Endodermal cell (in vitro differentiated cells): Measurements from ENCODE around the gene WDHD1. TPM values are rescaled to one million over a fixed set of nuclear protein-coding genes. Genes with fewer than 3 reads are reported as not detected.

Experiments used
- DNase-seq: peaks from one replicate; pipeline ENCODE4 v3.0.0-alpha.2; 2017
- H3K27ac ChIP-seq: 2 replicates; pipeline ENCODE4 v1.5.1; 2013; ENCODE audit warnings: mild to moderate bottlenecking, low read depth, low read length, moderate library complexity
- H3K27me3 ChIP-seq: 2 replicates; pipeline ENCODE4 v1.6.1; 2013; ENCODE audit warnings: mild to moderate bottlenecking, low read length, moderate library complexity; ENCODE audit not compliant: insufficient read depth, control insufficient read depth, poor library complexity, severe bottlenecking
- H3K36me3 ChIP-seq: 2 replicates; pipeline ENCODE4 v1.7.0; 2013; ENCODE audit warnings: mild to moderate bottlenecking, low read length, moderate library complexity; ENCODE audit not compliant: control insufficient read depth, insufficient read depth
- H3K4me1 ChIP-seq: one replicate; pipeline ENCODE4 v1.7.0; 2013; ENCODE audit warnings: low read length; ENCODE audit not compliant: control insufficient read depth, insufficient read depth
- H3K4me3 ChIP-seq: 2 replicates; pipeline ENCODE4 v1.5.1; 2013; ENCODE audit warnings: mild to moderate bottlenecking, low read length, moderate library complexity
- H3K9ac ChIP-seq: 2 replicates; pipeline ENCODE4 v1.6.1; 2013; ENCODE audit warnings: mild to moderate bottlenecking, low read length, moderate library complexity; ENCODE audit not compliant: poor library complexity, severe bottlenecking; ENCODE audit errors: extremely low read depth
- H3K9me3 ChIP-seq: 2 replicates; pipeline ENCODE4 v1.6.1; 2013; ENCODE audit warnings: mild to moderate bottlenecking, low read length, moderate library complexity; ENCODE audit not compliant: control insufficient read depth
- H3K27ac Mint-ChIP-seq: 2 replicates; pipeline ENCODE4 v1.8.0; 2020; ENCODE audit warnings: mixed read lengths
- H3K27me3 Mint-ChIP-seq: 2 replicates; pipeline ENCODE4 v1.8.0; 2021; ENCODE audit warnings: mild to moderate bottlenecking, mixed read lengths; ENCODE audit not compliant: insufficient read depth
- H3K36me3 Mint-ChIP-seq: 2 replicates; pipeline ENCODE4 v1.8.0; 2020; ENCODE audit warnings: low read depth, mixed read lengths
- H3K4me1 Mint-ChIP-seq: 2 replicates; pipeline ENCODE4 v1.8.0; 2020; ENCODE audit warnings: mixed read lengths
- H3K4me3 Mint-ChIP-seq: 2 replicates; pipeline ENCODE4 v1.8.0; 2020; ENCODE audit warnings: mild to moderate bottlenecking, moderate library complexity, mixed read lengths
- H3K9me3 Mint-ChIP-seq: 2 replicates; pipeline ENCODE4 v1.8.0; 2020; ENCODE audit warnings: mild to moderate bottlenecking, mixed read lengths
- WGBS, 2 experiments: methylation state at CpG; one replicate each; pipeline versions ENCODE4 v1.1.5 to v1.1.7; 2013; ENCODE audit warnings: missing lambda C conversion rate in 2 of 2, mixed read lengths in 1 of 2; ENCODE audit not compliant: insufficient coverage in 1 of 2, insufficient read length in 1 of 2; 5-methylcytosine and 5-hydroxymethylcytosine counted together
- total RNA-seq, 2 donors: library from RNA; stranded (reverse); fragmentation: NEBNext Ultra II Directional in 1 of 2; extraction: Animal tissue kit (Norgen Biotek cat#: 25700) in 1 of 2; gene quantifications; 2 replicates in 1 of 2; 3 replicates in 1 of 2; pipeline ENCODE4 v1.2.1, GENCODE V29; 2021
- TF ChIP-seq, protein P1 (sequence below): fragments of 200-600 bp; sonication (generic); conservative IDR thresholded peaks from 2 replicates; pipeline ENCODE4 v1.5.0; 2021; ENCODE audit warnings: antibody characterized with exemption, mild to moderate bottlenecking

Gene WDHD1
- total RNA-seq, 2 donors from 2014 or later = 63.4 to 99.3 TPM

DNA sequence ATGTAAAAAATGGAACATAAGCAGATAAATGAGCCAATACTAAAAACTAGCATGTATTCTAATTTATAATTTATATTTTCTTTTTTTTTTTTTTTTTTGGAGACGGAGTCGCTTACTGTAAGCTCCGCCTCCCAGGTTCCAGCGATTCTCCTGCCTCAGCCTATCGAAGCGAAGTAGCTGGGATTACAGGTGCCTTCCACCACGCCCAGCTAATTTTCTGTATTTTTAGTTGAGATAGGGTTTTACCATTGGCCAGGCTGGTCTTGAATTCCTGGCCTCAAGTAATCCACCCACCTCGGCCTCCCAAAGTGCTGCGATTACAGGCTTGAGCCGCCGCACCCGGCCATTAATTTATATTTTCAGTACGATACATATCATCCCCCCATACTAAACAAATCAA lies 27.2 kb upstream of the WDHD1 start:
- H3K27ac Mint-ChIP-seq = no peak overlapping the region
- Histone ChIP-seq H3K4me3 (peak overlapping the region; percentile 89), H3K9ac (no peak overlapping the region), H3K9me3 (peaks cover 5% of the 10 kb centered on the region), H3K4me1 (peaks cover 5% of the 10 kb centered on the region), H3K36me3 (peaks cover 59% of the 10 kb centered on the region), H3K27ac (no peak overlapping the region), H3K27me3 (no peaks in the 10 kb centered on the region)
- 80 to 98% methylated on average over 1 to 13 of the region's 13 CpGs for WGBS, 2 experiments
- peaks cover 40% of the 10 kb centered on the region for H3K36me3 Mint-ChIP-seq
- no peaks in the 10 kb centered on the region for H3K27me3 Mint-ChIP-seq
- H3K4me3 Mint-ChIP-seq = no peak overlapping the region
- no peak for DNase-seq
- H3K4me1 Mint-ChIP-seq = peaks cover 22% of the 10 kb centered on the region
- TF ChIP-seq, protein P1, sequence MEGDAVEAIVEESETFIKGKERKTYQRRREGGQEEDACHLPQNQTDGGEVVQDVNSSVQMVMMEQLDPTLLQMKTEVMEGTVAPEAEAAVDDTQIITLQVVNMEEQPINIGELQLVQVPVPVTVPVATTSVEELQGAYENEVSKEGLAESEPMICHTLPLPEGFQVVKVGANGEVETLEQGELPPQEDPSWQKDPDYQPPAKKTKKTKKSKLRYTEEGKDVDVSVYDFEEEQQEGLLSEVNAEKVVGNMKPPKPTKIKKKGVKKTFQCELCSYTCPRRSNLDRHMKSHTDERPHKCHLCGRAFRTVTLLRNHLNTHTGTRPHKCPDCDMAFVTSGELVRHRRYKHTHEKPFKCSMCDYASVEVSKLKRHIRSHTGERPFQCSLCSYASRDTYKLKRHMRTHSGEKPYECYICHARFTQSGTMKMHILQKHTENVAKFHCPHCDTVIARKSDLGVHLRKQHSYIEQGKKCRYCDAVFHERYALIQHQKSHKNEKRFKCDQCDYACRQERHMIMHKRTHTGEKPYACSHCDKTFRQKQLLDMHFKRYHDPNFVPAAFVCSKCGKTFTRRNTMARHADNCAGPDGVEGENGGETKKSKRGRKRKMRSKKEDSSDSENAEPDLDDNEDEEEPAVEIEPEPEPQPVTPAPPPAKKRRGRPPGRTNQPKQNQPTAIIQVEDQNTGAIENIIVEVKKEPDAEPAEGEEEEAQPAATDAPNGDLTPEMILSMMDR = no peak
- H3K9me3 Mint-ChIP-seq = no peaks in the 10 kb centered on the region

DNA sequence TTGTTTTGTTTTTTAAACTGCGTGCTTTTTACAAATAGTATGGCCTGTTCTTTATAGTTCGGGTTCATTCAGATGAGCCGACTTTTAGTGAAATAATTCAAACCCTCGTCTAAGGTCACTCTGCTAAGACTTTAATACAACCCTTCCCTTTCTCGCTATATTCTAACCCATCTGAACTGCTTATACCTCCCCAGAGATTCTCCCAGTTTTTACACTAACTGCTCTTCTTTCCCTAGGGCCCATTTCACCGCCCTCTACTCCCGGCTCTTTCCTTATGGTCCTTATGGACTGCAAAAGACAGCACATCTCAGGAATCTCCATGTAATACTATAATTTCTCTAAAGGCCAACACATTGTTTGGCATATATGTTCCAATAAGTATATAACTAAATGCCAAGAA lies 26.6 kb upstream of the WDHD1 start:
- Histone ChIP-seq H3K36me3 (peaks cover 54% of the 10 kb centered on the region), H3K9me3 (peaks cover 5% of the 10 kb centered on the region), H3K4me1 (peaks cover 5% of the 10 kb centered on the region), H3K27me3 (no peaks in the 10 kb centered on the region), H3K9ac (no peak overlapping the region), H3K27ac (no peak overlapping the region), H3K4me3 (peak overlapping the region; percentile 89)
- peaks cover 22% of the 10 kb centered on the region for H3K4me1 Mint-ChIP-seq
- H3K9me3 Mint-ChIP-seq = no peaks in the 10 kb centered on the region
- H3K4me3 Mint-ChIP-seq = peak overlapping the region; percentile 87
- WGBS, 2 experiments = 86 to 94% methylated on average over 5 to 7 of the region's 7 CpGs
- TF ChIP-seq, protein P1 = no peak
- H3K27me3 Mint-ChIP-seq = no peaks in the 10 kb centered on the region
- peak overlapping the region; percentile 9 for H3K27ac Mint-ChIP-seq
- H3K36me3 Mint-ChIP-seq = peaks cover 38% of the 10 kb centered on the region
- no peak for DNase-seq

DNA sequence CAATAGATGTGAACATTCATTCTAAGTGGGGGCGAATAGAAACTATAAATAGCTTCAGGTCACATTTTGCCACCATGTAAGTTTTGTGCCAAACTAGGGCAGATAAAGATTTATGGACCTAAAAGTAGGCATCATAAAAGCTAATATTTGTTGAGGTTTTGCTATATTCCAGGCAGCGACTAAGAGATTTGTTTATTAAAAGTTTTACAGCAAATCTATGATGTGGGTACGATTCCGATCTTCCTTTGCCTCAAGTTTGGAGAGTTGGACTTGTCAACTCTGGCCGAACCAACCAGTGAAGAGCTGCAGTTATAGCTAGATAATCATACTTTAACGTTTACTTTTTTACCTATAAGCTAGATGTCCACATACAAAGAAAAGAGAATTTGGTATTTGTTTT lies 26.1 kb upstream of the WDHD1 start:
- Histone ChIP-seq H3K36me3 (peaks cover 49% of the 10 kb centered on the region), H3K9ac (peak overlapping the region; percentile 100), H3K4me3 (peak overlapping the region; percentile 89), H3K4me1 (peaks cover 5% of the 10 kb centered on the region), H3K27ac (no peak overlapping the region), H3K9me3 (peaks cover 5% of the 10 kb centered on the region), H3K27me3 (no peaks in the 10 kb centered on the region)
- Mint-ChIP-seq H3K27ac (peak overlapping the region; percentile 98), H3K36me3 (peaks cover 34% of the 10 kb centered on the region), H3K9me3 (no peaks in the 10 kb centered on the region), H3K4me3 (peak overlapping the region; percentile 87), H3K4me1 (peaks cover 22% of the 10 kb centered on the region), H3K27me3 (peaks cover 2% of the 10 kb centered on the region)
- no peak for DNase-seq
- TF ChIP-seq, protein P1 = no peak
- WGBS, 2 experiments = 87 to 93% methylated on average over 6 of the region's 6 CpGs
